Keratinocyte (primary cell): ENCODE results near the gene NADSYN1.

Experiments
- EZH2 ChIP-seq: IDR thresholded peaks from one replicate; pipeline ENCODE4 v1.6.1; 2012; ENCODE audit warnings: inconsistent platforms, mild to moderate bottlenecking, low read length, moderate library complexity
- TF ChIP-seq, protein P1 (sequence below), 3 experiments: IDR thresholded peaks in 1 of 3; conservative IDR thresholded peaks in 1 of 3; optimal IDR thresholded peaks in 1 of 3; 2 replicates in 2 of 3; 3 replicates in 1 of 3; pipeline versions ENCODE3 to v1.5.1; 2011; ENCODE audit warnings: low read length in 3 of 3, mild to moderate bottlenecking in 3 of 3, moderate library complexity in 2 of 3, control low read depth in 1 of 3, inconsistent platforms in 1 of 3; ENCODE audit not compliant: insufficient read depth in 2 of 3; ENCODE audit errors: extremely low read depth in 1 of 3

DNA sequence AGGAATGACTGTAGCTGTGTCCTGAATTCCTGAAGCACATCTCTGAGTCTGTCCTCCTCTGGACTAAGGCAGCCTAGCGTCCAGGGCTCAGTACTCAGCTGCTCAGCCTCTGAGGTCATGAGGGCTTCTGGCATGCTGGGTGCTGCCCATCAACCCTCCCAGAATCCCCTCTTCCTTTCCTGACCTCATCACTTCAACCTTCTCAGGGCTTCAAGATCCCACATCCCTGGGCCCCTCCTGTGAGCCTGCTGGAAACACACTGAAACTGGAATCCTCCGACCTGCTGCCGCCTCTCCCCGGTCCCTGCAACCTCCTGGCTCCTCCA lies 85.6 kb downstream of the NADSYN1 start:
- TF ChIP-seq, protein P1, sequence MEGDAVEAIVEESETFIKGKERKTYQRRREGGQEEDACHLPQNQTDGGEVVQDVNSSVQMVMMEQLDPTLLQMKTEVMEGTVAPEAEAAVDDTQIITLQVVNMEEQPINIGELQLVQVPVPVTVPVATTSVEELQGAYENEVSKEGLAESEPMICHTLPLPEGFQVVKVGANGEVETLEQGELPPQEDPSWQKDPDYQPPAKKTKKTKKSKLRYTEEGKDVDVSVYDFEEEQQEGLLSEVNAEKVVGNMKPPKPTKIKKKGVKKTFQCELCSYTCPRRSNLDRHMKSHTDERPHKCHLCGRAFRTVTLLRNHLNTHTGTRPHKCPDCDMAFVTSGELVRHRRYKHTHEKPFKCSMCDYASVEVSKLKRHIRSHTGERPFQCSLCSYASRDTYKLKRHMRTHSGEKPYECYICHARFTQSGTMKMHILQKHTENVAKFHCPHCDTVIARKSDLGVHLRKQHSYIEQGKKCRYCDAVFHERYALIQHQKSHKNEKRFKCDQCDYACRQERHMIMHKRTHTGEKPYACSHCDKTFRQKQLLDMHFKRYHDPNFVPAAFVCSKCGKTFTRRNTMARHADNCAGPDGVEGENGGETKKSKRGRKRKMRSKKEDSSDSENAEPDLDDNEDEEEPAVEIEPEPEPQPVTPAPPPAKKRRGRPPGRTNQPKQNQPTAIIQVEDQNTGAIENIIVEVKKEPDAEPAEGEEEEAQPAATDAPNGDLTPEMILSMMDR (optimal IDR thresholded peaks at IDR 0.05 in 1 of 3, IDR thresholded peaks at IDR 0.05 in 1 of 3, conservative IDR thresholded peaks at IDR 0.05 in 1 of 3; ENCODE audit: extremely low read depth in 1 of 3, insufficient read depth in 2 of 3, low read length in 3 of 3), result no peak
- no peak for TF ChIP-seq EZH2
